ENCODE results near the gene SYNE1. TPM values are rescaled to one million over a fixed set of nuclear protein-coding genes. Genes with fewer than 3 reads are reported as not detected.

The SYNE1 gene
- total RNA-seq, 1 donor from 2014 or later, result 26.6 TPM

DNA sequence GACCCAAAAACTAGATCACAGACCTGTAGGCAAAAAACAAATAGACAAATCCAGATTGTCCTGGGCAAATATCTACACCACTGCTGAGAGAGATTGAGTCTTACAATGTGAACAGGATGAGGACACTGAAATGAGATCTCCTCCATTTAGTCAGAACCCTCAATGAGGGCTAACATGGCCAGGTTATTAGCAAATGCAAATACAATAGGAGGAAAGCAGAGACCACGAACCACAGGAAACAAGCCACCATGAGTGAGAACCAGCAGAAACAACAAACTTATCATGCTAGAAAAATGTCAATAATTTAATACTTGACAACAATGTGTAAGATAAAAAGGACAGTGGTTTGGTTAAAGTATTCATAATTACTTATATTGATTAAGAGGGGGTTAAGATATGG lies 162.8 kb downstream of the SYNE1 start:
- TF ChIP-seq, protein P1, sequence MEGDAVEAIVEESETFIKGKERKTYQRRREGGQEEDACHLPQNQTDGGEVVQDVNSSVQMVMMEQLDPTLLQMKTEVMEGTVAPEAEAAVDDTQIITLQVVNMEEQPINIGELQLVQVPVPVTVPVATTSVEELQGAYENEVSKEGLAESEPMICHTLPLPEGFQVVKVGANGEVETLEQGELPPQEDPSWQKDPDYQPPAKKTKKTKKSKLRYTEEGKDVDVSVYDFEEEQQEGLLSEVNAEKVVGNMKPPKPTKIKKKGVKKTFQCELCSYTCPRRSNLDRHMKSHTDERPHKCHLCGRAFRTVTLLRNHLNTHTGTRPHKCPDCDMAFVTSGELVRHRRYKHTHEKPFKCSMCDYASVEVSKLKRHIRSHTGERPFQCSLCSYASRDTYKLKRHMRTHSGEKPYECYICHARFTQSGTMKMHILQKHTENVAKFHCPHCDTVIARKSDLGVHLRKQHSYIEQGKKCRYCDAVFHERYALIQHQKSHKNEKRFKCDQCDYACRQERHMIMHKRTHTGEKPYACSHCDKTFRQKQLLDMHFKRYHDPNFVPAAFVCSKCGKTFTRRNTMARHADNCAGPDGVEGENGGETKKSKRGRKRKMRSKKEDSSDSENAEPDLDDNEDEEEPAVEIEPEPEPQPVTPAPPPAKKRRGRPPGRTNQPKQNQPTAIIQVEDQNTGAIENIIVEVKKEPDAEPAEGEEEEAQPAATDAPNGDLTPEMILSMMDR (conservative IDR thresholded peaks at IDR 0.05), result no peak
- no peak overlapping the region for H3K4me3 Mint-ChIP-seq
- no peak overlapping the region for H3K27ac Mint-ChIP-seq
- no peaks in the 10 kb centered on the region for H3K9me3 Mint-ChIP-seq
- no peaks in the 10 kb centered on the region for H3K4me1 Mint-ChIP-seq (ENCODE audit: unreplicated experiment)
- H3K27me3 Mint-ChIP-seq, result no peaks in the 10 kb centered on the region
- no peaks in the 10 kb centered on the region for H3K36me3 Mint-ChIP-seq
- no peak for DNase-seq (ENCODE audit: extremely low spot score, unreplicated experiment)

DNA sequence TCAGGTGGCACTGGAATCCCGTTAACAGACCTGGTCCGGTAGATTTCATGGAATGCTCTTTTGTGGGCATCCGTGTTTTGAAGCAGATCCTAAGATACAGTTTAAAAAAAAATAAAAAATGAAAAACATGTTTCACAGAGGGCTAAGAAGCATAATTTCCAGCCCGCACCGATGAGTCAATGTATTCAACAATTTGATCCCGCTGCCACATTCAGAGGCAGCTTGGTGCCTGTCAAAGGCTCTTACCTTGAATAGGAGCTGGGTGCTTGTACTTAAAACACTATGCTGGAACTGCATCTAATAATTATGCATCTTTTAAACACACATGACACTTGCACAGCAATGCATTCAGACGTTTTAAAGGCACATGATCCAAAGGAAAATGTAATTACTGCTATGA lies 164.8 kb downstream of the SYNE1 start:
- Mint-ChIP-seq H3K9me3 (no peaks in the 10 kb centered on the region), H3K4me1 (ENCODE audit: unreplicated experiment) (no peaks in the 10 kb centered on the region), H3K36me3 (no peaks in the 10 kb centered on the region), H3K27me3 (no peaks in the 10 kb centered on the region), H3K27ac (no peak overlapping the region), H3K4me3 (no peak overlapping the region)
- no peak for DNase-seq (ENCODE audit: extremely low spot score, unreplicated experiment)
- TF ChIP-seq, protein P1 (conservative IDR thresholded peaks at IDR 0.05), result no peak

DNA sequence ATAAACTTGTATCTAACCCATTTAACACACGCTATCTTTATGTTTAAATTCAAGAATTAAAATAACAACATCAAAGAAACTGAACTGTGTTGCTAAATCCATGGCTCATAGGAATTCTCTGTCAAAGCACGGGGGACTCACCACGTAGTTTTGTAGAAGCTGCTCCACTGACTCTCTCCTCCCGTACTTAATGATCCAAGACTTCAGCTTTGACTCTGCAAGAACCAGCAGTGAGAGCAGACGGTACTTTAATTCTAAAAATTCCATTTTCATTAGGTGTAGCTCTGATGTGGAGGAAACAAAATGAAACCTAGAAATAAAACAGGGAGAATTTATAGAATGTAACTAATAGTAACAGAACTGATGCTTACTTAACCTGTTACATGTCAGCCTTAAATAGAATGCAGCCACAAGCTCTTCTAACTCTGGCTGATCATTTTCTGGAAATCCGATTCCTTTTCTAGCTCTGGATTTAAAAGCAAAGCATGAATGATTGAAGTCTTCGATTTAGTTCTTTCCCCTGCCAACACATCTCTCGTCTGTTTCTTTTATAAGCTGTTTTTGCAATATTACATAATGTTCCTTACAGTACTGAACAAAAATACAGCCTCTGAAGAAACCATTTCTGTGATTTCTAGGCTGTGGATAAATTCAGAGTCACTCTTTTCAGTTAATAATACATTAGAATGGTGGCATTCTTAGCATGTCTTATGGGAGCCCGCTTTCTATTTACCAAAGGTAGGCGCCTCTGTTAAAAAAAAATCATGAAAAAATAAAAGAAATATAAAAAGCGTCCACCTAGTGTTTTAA lies 165.5 kb downstream of the SYNE1 start:
- TF ChIP-seq, protein P1 (conservative IDR thresholded peaks at IDR 0.05), result no peak
- Mint-ChIP-seq H3K27me3 (no peaks in the 10 kb centered on the region), H3K27ac (no peak overlapping the region), H3K4me1 (ENCODE audit: unreplicated experiment) (no peaks in the 10 kb centered on the region), H3K9me3 (no peaks in the 10 kb centered on the region), H3K36me3 (no peaks in the 10 kb centered on the region), H3K4me3 (no peak overlapping the region)
- DNase-seq (ENCODE audit: extremely low spot score, unreplicated experiment), result no peak

DNA sequence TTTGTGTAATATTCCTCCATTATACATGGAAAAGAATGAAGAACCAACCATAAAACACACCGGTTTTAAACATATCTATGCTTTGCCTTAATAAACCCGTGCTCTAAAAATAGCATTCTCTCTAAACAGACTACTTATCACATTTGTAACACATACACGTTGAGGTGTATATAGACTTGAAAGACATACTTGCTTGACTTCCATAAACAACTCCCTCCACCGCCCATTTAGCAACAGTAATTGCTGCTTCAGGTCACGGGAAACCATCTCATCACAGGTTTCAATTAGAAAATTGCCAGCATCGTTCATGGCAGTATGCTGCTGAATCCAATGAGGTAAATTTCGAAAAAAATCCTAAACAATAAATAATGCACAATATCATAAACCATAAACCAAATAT lies 174.0 kb downstream of the SYNE1 start:
- no peak overlapping the region for H3K4me3 Mint-ChIP-seq
- TF ChIP-seq, protein P1 (conservative IDR thresholded peaks at IDR 0.05), result no peak
- no peak for DNase-seq (ENCODE audit: extremely low spot score, unreplicated experiment)
- peaks cover 3% of the 10 kb centered on the region for H3K27me3 Mint-ChIP-seq
- H3K36me3 Mint-ChIP-seq, result no peaks in the 10 kb centered on the region
- no peaks in the 10 kb centered on the region for H3K4me1 Mint-ChIP-seq (ENCODE audit: unreplicated experiment)
- H3K27ac Mint-ChIP-seq, result no peak overlapping the region
- no peaks in the 10 kb centered on the region for H3K9me3 Mint-ChIP-seq

DNA sequence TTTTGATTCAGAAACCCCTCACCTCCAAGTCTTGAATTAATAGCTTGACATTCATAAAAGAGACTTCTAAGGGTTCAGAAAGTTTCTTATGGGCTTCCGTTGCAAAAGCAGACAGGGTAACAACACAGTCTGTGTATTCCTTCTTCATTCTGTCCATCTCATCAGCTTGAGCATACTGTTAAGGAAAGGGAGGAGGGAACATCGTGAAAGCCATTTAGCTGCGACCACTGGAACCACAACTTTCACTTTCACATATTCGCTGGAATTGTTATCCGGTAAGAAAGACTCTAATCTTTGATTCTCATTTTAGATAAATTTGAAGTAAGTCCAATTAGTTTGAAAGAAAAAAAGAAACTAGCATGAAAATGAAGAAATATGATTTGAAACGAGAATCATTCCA lies 174.4 kb downstream of the SYNE1 start:
- H3K27ac Mint-ChIP-seq, result no peak overlapping the region
- H3K27me3 Mint-ChIP-seq, result peaks cover 3% of the 10 kb centered on the region
- no peaks in the 10 kb centered on the region for H3K36me3 Mint-ChIP-seq
- H3K4me3 Mint-ChIP-seq, result no peak overlapping the region
- no peak for DNase-seq (ENCODE audit: extremely low spot score, unreplicated experiment)
- H3K9me3 Mint-ChIP-seq, result no peaks in the 10 kb centered on the region
- TF ChIP-seq, protein P1 (conservative IDR thresholded peaks at IDR 0.05), result no peak
- no peaks in the 10 kb centered on the region for H3K4me1 Mint-ChIP-seq (ENCODE audit: unreplicated experiment)

Data from type B pancreatic cell (in vitro differentiated cells).